GM23248 (cell line): ENCODE data around the gene MCTP2.

ENCODE experiments used
- EZH2 ChIP-seq: fragments of 200-600 bp; sonication (generic); IDR thresholded peaks from 2 replicates; pipeline ENCODE4 v1.6.1; 2018; ENCODE audit warnings: antibody characterized with exemption, mild to moderate bottlenecking; ENCODE audit not compliant: insufficient read depth, poor library complexity, severe bottlenecking
- EZH2phosphoT487 ChIP-seq: fragments of 200-600 bp; sonication (generic); IDR thresholded peaks from 2 replicates; pipeline ENCODE4 v1.6.1; 2018; ENCODE audit warnings: antibody characterized with exemption, moderate library complexity, mild to moderate bottlenecking, low read depth; ENCODE audit not compliant: insufficient read depth

- TF ChIP-seq EZH2phosphoT487 (no peak), EZH2 (no peak)
Measured at GRCh38 chr15:94383041-94383440, 151.7 kb downstream of the MCTP2 start.
